ENCODE results near the gene UPK1A. TPM values are rescaled to one million over a fixed set of nuclear protein-coding genes. Genes with fewer than 3 reads are reported as not detected.
"Not testable (repeated sequence)": the region's sequence is repeated elsewhere in the genome, so short reads cannot be mapped to it uniquely, and the experiment has no call there.

Gene UPK1A
- total RNA-seq, 6 experiments from 2014 or later: 0.27 TPM; not detected in 5

DNA sequence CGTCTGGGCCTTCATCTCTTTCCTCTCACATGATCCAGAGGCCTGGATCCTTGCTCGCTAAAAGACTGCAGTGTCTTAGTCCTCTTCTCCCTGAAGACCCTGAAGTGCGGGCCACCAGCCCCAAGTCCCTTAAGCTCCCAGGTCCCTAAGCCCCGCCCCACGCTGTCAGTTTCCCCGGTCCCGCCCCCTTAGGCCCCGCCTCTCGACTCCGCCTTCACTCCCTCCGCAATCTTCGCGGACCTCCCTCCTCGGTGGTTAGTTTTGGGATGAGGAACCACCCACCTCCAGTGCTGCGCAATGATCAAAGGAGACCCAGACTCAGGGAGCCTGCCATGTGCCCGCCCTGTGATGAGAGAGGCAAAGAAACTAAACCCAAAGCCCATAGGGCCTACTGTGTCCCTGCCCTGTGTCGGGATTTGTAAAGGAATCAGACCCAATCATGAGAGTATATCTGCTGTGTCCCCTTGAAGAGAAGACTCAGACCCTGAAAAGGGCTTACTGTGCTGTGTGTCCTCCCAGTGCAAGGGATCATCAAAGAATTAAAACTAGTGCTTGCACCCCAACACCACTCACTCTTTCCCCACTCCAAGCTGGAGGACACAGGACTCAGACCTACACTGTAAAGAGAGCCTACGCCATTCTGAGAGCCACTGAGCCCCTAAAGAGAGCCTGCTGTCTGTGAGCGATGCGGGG lies 21.2 kb upstream of the UPK1A start:
- no peaks in the 10 kb centered on the region for H3K36me3 ChIP-seq
- peak overlapping the region; percentile 59 to 73 (median 61) for H3K4me3 ChIP-seq
- ATAC-seq: peak; percentile 14 to 54 (median 42)
- H3K27ac ChIP-seq: peak overlapping the region; percentile 71 to 74 (median 74)
- intact Hi-C loops (cut with DNase I): no loop called here
- peaks cover 0 to 8% (median 0%) of the 10 kb centered on the region in 4 donors for H3K4me1 ChIP-seq
- TF ChIP-seq, protein P1, sequence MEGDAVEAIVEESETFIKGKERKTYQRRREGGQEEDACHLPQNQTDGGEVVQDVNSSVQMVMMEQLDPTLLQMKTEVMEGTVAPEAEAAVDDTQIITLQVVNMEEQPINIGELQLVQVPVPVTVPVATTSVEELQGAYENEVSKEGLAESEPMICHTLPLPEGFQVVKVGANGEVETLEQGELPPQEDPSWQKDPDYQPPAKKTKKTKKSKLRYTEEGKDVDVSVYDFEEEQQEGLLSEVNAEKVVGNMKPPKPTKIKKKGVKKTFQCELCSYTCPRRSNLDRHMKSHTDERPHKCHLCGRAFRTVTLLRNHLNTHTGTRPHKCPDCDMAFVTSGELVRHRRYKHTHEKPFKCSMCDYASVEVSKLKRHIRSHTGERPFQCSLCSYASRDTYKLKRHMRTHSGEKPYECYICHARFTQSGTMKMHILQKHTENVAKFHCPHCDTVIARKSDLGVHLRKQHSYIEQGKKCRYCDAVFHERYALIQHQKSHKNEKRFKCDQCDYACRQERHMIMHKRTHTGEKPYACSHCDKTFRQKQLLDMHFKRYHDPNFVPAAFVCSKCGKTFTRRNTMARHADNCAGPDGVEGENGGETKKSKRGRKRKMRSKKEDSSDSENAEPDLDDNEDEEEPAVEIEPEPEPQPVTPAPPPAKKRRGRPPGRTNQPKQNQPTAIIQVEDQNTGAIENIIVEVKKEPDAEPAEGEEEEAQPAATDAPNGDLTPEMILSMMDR (IDR thresholded peaks at IDR 0.05): no peak
- peak; percentile 3 for TF ChIP-seq POLR2A (IDR thresholded peaks at IDR 0.05)
- H3K9me3 ChIP-seq: no peaks in the 10 kb centered on the region
- whole genome bisulfite sequencing (ENCODE audit: insufficient coverage, low coverage, low lambda C conversion rate, missing lambda C conversion rate): 7% methylated on average over 17 of the region's 20 CpGs
- H3K27me3 ChIP-seq: no peaks in the 10 kb centered on the region
- peak; percentile 83 to 89 (median 85) for DNase-seq

DNA sequence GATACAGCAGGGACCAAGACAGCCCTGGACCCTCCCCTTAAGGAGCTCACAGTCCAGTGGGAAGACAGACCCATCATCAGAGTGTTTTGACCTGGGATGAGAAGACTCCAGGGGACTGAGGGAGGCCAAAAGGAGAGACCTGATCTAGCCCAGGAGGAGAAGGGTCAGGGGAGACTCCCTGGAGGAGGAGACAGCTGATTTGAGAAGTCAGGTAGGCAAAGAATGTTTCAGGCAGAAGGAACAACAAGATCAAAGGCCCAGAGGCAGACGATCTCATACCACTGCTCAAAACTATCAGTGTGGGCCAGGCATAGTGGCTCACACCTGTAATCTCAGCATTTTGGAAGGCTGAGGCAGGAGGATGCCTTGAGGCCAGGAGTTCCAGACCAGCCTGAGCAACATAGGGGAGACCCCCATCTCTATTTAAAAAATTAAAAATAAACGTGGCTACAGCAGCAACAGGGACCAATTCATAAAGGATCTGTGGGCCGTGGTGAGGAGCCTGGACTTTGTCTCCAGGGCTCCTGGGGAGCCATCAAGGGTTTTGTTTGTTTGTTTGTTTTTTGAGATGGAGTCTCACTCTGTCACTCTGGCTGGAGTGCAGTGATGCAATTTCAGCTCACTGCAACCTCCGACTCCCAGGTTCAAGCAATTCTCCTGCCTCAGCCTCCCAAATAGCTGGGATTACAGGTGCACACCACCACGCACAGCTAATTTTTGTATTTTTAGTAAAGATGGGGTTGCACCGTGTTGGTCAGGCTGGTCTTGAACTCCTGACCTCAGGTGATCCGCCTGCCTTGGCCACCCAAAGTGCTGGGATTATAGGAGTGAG lies 20.4 kb upstream of the UPK1A start:
- ATAC-seq (no peak), DNase-seq (no peak)
- no peaks in the 10 kb centered on the region for H3K9me3 ChIP-seq
- H3K4me3 ChIP-seq: no peak overlapping the region
- TF ChIP-seq, protein P1 (IDR thresholded peaks at IDR 0.05): no peak
- TF ChIP-seq POLR2A (IDR thresholded peaks at IDR 0.05): no peak
- 66% methylated on average over 7 of the region's 7 CpGs for WGBS (ENCODE audit: insufficient coverage, low coverage, low lambda C conversion rate, missing lambda C conversion rate)
- H3K27me3 ChIP-seq: no peaks in the 10 kb centered on the region
- peaks cover 0 to 2% (median 0%) of the 10 kb centered on the region in 4 donors for H3K36me3 ChIP-seq
- intact Hi-C loops (cut with DNase I): no loop called here
- H3K27ac ChIP-seq: peak overlapping the region in 1 of 3 donors; percentile 74
- H3K4me1 ChIP-seq: peaks cover 0 to 8% (median 0%) of the 10 kb centered on the region in 4 donors

- Histone ChIP-seq H3K4me1 (peaks cover 0 to 8% (median 0%) of the 10 kb centered on the region in 4 donors), H3K9me3 (no peaks in the 10 kb centered on the region), H3K36me3 (peaks cover 0 to 24% (median 0%) of the 10 kb centered on the region in 4 donors), H3K4me3 (peak within 1 kb of the TSS; percentile 72 to 89 (median 74)), H3K27me3 (no peaks in the 10 kb centered on the region), H3K27ac (peak within 1 kb of the TSS; percentile 41 to 76 (median 65))
- intact Hi-C loops (cut with DNase I): no loop called here
- TF ChIP-seq POLR2A (IDR thresholded peaks at IDR 0.05): peak; percentile 82
- TF ChIP-seq, protein P1 (IDR thresholded peaks at IDR 0.05): no peak
- peak; percentile 91 to 96 (median 94) for DNase-seq
- WGBS (ENCODE audit: insufficient coverage, low coverage, low lambda C conversion rate, missing lambda C conversion rate): under 1% methylated on average over 39 of the region's 46 CpGs
- peak; percentile 69 to 79 (median 77) for ATAC-seq
Measured at GRCh38 chr19:35648017-35648961, 18.0 kb upstream of the UPK1A start, which contains the start of gene COX6B1. TSS of gene COX6B1 (plus strand) at chr19:35648323. CDS start at chr19:35651244, 2,921 bp downstream.

GRCh38 chr19:35650581-35650980 lies 15.7 kb upstream of the UPK1A start:
- Histone ChIP-seq H3K4me3 (no peak overlapping the region), H3K27ac (no peak overlapping the region), H3K4me1 (peaks cover 0 to 8% (median 0%) of the 10 kb centered on the region in 4 donors), H3K9me3 (no peaks in the 10 kb centered on the region), H3K36me3 (peaks cover 0 to 43% (median 7%) of the 10 kb centered on the region in 4 donors), H3K27me3 (no peaks in the 10 kb centered on the region)
- intact Hi-C loops (cut with DNase I): no loop called here
- no peak for ATAC-seq
- DNase-seq: no peak
- TF ChIP-seq, protein P1 (IDR thresholded peaks at IDR 0.05): no peak
- WGBS (ENCODE audit: insufficient coverage, low coverage, low lambda C conversion rate, missing lambda C conversion rate): 76% methylated on average over 8 of the region's 9 CpGs

DNA sequence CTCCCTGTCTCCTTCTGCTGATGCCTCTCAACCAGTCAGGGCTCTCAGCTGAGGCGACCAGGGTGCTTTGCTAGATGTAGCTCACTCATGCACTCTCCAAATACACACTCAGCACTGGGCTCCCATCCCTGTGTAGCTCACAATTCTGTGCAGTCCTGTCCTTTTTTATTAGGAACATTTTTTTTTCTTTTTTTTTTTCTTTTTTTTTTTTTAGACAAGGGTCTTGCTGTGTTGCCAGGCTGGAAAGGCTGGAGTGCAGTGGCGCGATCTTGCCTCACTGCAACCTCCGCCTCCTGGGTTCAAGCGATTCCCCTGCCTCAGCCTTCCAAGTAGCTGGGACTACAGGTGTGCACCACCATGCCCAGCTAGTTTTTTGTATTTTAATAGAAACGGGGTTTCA lies 11.5 kb upstream of the UPK1A start:
- 93% methylated on average over 5 of the region's 6 CpGs for WGBS (ENCODE audit: insufficient coverage, low coverage, low lambda C conversion rate, missing lambda C conversion rate)
- H3K27ac ChIP-seq; intact Hi-C loops (cut with DNase I); H3K27me3 ChIP-seq; H3K9me3 ChIP-seq; DNase-seq; H3K4me1 ChIP-seq; H3K4me3 ChIP-seq: not testable (repeated sequence)
- peak in 1 of 4 donors; percentile 33 for ATAC-seq
- peaks cover 10 to 82% (median 25%) of the 10 kb centered on the region in 4 donors for H3K36me3 ChIP-seq

Measured in right lobe of liver (tissue), 6 donors.